T-helper 1 cell treated with Interleukin-12 subunit alpha and Interleukin-12 subunit beta and Interleukin-4 antibody, amounts not matched to agents 30 μg/mL and 1 μg/mL, for 36 hours (primary cell): Measurements from ENCODE around the gene NPIPB6.
"Not testable (repeated sequence)": the region's sequence is repeated elsewhere in the genome, so short reads cannot be mapped to it uniquely, and the experiment has no call there.

ENCODE experiments used
- H3K27ac Mint-ChIP-seq: one replicate; pipeline ENCODE4 v1.8.0; 2021; ENCODE audit warnings: mild to moderate bottlenecking, mixed read lengths
- H3K27me3 Mint-ChIP-seq: one replicate; pipeline ENCODE4 v1.8.0; 2021; ENCODE audit warnings: low read depth, mixed read lengths
- H3K36me3 Mint-ChIP-seq: one replicate; pipeline ENCODE4 v1.8.0; 2021; ENCODE audit warnings: low read depth, mixed read lengths
- H3K4me1 Mint-ChIP-seq: one replicate; pipeline ENCODE4 v1.8.0; 2021; ENCODE audit warnings: low read depth, mixed read lengths
- H3K4me3 Mint-ChIP-seq: one replicate; pipeline ENCODE4 v1.8.0; 2021; ENCODE audit warnings: mild to moderate bottlenecking, moderate library complexity, mixed read lengths
- H3K9me3 Mint-ChIP-seq: one replicate; pipeline ENCODE4 v1.8.0; 2021; ENCODE audit warnings: mixed read lengths

NPIPB6 gene

GRCh38 chr16:28332632-28333031 is 30.7 kb downstream of the NPIPB6 start:
- H3K27ac Mint-ChIP-seq, H3K27me3 Mint-ChIP-seq, H3K9me3 Mint-ChIP-seq, H3K4me1 Mint-ChIP-seq, H3K4me3 Mint-ChIP-seq, H3K36me3 Mint-ChIP-seq: not testable (repeated sequence)

- H3K27ac Mint-ChIP-seq, H3K4me1 Mint-ChIP-seq, H3K36me3 Mint-ChIP-seq, H3K9me3 Mint-ChIP-seq, H3K4me3 Mint-ChIP-seq, H3K27me3 Mint-ChIP-seq: not testable (repeated sequence)
Observed at GRCh38 chr16:28330981-28331380, 32.3 kb downstream of the NPIPB6 start.

GRCh38 chr16:28330232-28330631 is 33.1 kb downstream of the NPIPB6 start:
- not testable (repeated sequence) for H3K27ac Mint-ChIP-seq, H3K4me1 Mint-ChIP-seq

GRCh38 chr16:28326881-28327610 is 36.3 kb downstream of the NPIPB6 start:
- H3K36me3 Mint-ChIP-seq = no peaks in the 10 kb centered on the region
- H3K27ac Mint-ChIP-seq = no peak overlapping the region
- no peak overlapping the region for H3K4me3 Mint-ChIP-seq
- H3K4me1 Mint-ChIP-seq = peaks cover 7% of the 10 kb centered on the region
- H3K27me3 Mint-ChIP-seq = no peaks in the 10 kb centered on the region
- no peaks in the 10 kb centered on the region for H3K9me3 Mint-ChIP-seq

More at GRCh38 chr16:28330232-28330631, 33.1 kb downstream of the NPIPB6 start:
- not testable (repeated sequence) for H3K36me3 Mint-ChIP-seq, H3K9me3 Mint-ChIP-seq, H3K27me3 Mint-ChIP-seq, H3K4me3 Mint-ChIP-seq

GRCh38 chr16:28324887-28325279 is 38.4 kb downstream of the NPIPB6 start:
- Mint-ChIP-seq H3K4me1 (peaks cover 7% of the 10 kb centered on the region), H3K27me3 (no peaks in the 10 kb centered on the region), H3K27ac (no peak overlapping the region), H3K36me3 (no peaks in the 10 kb centered on the region), H3K4me3 (no peak overlapping the region), H3K9me3 (no peaks in the 10 kb centered on the region)

GRCh38 chr16:28324235-28324886 is 38.9 kb downstream of the NPIPB6 start:
- Mint-ChIP-seq H3K27me3 (no peaks in the 10 kb centered on the region), H3K4me1 (peaks cover 7% of the 10 kb centered on the region), H3K36me3 (no peaks in the 10 kb centered on the region), H3K9me3 (no peaks in the 10 kb centered on the region), H3K4me3 (no peak overlapping the region), H3K27ac (no peak overlapping the region)

- no peaks in the 10 kb centered on the region for H3K9me3 Mint-ChIP-seq
- no peaks in the 10 kb centered on the region for H3K27me3 Mint-ChIP-seq
- peaks cover 1% of the 10 kb centered on the region for H3K4me1 Mint-ChIP-seq
- H3K27ac Mint-ChIP-seq = no peak overlapping the region
- H3K4me3 Mint-ChIP-seq = no peak overlapping the region
- H3K36me3 Mint-ChIP-seq = no peaks in the 10 kb centered on the region
Observed at GRCh38 chr16:28321700-28322411, 41.5 kb downstream of the NPIPB6 start.

GRCh38 chr16:28320741-28321140 is 42.6 kb downstream of the NPIPB6 start:
- Mint-ChIP-seq H3K36me3 (no peaks in the 10 kb centered on the region), H3K27ac (no peak overlapping the region), H3K4me1 (no peaks in the 10 kb centered on the region), H3K27me3 (no peaks in the 10 kb centered on the region), H3K4me3 (no peak overlapping the region), H3K9me3 (no peaks in the 10 kb centered on the region)

GRCh38 chr16:28320023-28320561 is 43.2 kb downstream of the NPIPB6 start:
- no peaks in the 10 kb centered on the region for H3K36me3 Mint-ChIP-seq
- H3K4me3 Mint-ChIP-seq = no peak overlapping the region
- H3K9me3 Mint-ChIP-seq = no peaks in the 10 kb centered on the region
- no peaks in the 10 kb centered on the region for H3K4me1 Mint-ChIP-seq
- H3K27me3 Mint-ChIP-seq = no peaks in the 10 kb centered on the region
- no peak overlapping the region for H3K27ac Mint-ChIP-seq

GRCh38 chr16:28319476-28320022 is 43.8 kb downstream of the NPIPB6 start:
- Mint-ChIP-seq H3K4me1 (no peaks in the 10 kb centered on the region), H3K27ac (no peak overlapping the region), H3K36me3 (no peaks in the 10 kb centered on the region), H3K4me3 (no peak overlapping the region), H3K27me3 (no peaks in the 10 kb centered on the region), H3K9me3 (no peaks in the 10 kb centered on the region)

GRCh38 chr16:28318042-28318744 is 45.1 kb downstream of the NPIPB6 start:
- Mint-ChIP-seq H3K27me3 (no peaks in the 10 kb centered on the region), H3K27ac (no peak overlapping the region), H3K9me3 (no peaks in the 10 kb centered on the region), H3K4me1 (no peaks in the 10 kb centered on the region), H3K4me3 (no peak overlapping the region), H3K36me3 (no peaks in the 10 kb centered on the region)

- Mint-ChIP-seq H3K4me1 (no peaks in the 10 kb centered on the region), H3K4me3 (no peak overlapping the region), H3K27me3 (no peaks in the 10 kb centered on the region), H3K36me3 (no peaks in the 10 kb centered on the region), H3K9me3 (no peaks in the 10 kb centered on the region), H3K27ac (no peak overlapping the region)
Observed at GRCh38 chr16:28317040-28317880, 46.0 kb downstream of the NPIPB6 start.

- H3K4me3 Mint-ChIP-seq = no peak overlapping the region
- H3K27me3 Mint-ChIP-seq = no peaks in the 10 kb centered on the region
- peaks cover 4% of the 10 kb centered on the region for H3K4me1 Mint-ChIP-seq
- no peaks in the 10 kb centered on the region for H3K9me3 Mint-ChIP-seq
- no peaks in the 10 kb centered on the region for H3K36me3 Mint-ChIP-seq
- no peak overlapping the region for H3K27ac Mint-ChIP-seq
Observed at GRCh38 chr16:28316054-28316453, 47.3 kb downstream of the NPIPB6 start.
